HT1080 (cell line): ENCODE data around the gene SLC24A1. TPM values are rescaled to one million over a fixed set of nuclear protein-coding genes. Genes with fewer than 3 reads are reported as not detected.

Source experiments
- DNase-seq: peaks from one replicate; pipeline ENCODE4 v3.0.0-alpha.2; 2015; ENCODE audit warnings: low read depth
- small RNA-seq: library from RNA; depleted of rRNA; stranded (forward); fragments of <200 nt; gene quantifications from one replicate; pipeline ENCODE3, GENCODE V24; 2014
- total RNA-seq: library from RNA; depleted of rRNA; stranded (reverse); fragments of >200 nt; shearing (Covaris generic); gene quantifications from 2 replicates; pipeline ENCODE4 v1.2.3, GENCODE V29; 2014; rRNA removed

SLC24A1 gene
- total RNA-seq, 1 experiment from 2014 or later = 10.1 TPM

- DNase-seq = no peak
Observed at GRCh38 chr15:65651831-65652749, 30.4 kb downstream of the SLC24A1 start.

- DNase-seq = peak; percentile 61
Observed at GRCh38 chr15:65653341-65653740, 31.6 kb downstream of the SLC24A1 start.

- no peak for DNase-seq
Observed at GRCh38 chr15:65653801-65654521, 32.2 kb downstream of the SLC24A1 start.

- peak; percentile 60 for DNase-seq
Observed at GRCh38 chr15:65655026-65655425, 33.3 kb downstream of the SLC24A1 start.

- DNase-seq = no peak
Observed at GRCh38 chr15:65655457-65655856, 33.7 kb downstream of the SLC24A1 start.

- no peak for DNase-seq
Observed at GRCh38 chr15:65659502-65660052, 37.8 kb downstream of the SLC24A1 start.

GRCh38 chr15:65660927-65661326, 39.2 kb downstream of the SLC24A1 start:
- no peak for DNase-seq

GRCh38 chr15:65663521-65663920, 41.8 kb downstream of the SLC24A1 start:
- no peak for DNase-seq

GRCh38 chr15:65666257-65666656, 44.5 kb downstream of the SLC24A1 start:
- DNase-seq = peak; percentile 63

GRCh38 chr15:65675551-65675950, 53.8 kb downstream of the SLC24A1 start:
- DNase-seq = no peak

GRCh38 chr15:65676123-65676522, 54.4 kb downstream of the SLC24A1 start:
- no peak for DNase-seq

- DNase-seq = no peak
Observed at GRCh38 chr15:65680544-65680943, 58.8 kb downstream of the SLC24A1 start.

GRCh38 chr15:65682404-65682911, 60.7 kb downstream of the SLC24A1 start:
- no peak for DNase-seq

- no peak for DNase-seq
Observed at GRCh38 chr15:65688462-65688861, 66.7 kb downstream of the SLC24A1 start.

- no peak for DNase-seq
Observed at GRCh38 chr15:65690173-65690572, 68.4 kb downstream of the SLC24A1 start.

- no peak for DNase-seq
Observed at GRCh38 chr15:65690778-65691177, 69.0 kb downstream of the SLC24A1 start.

GRCh38 chr15:65695081-65695480, 73.3 kb downstream of the SLC24A1 start:
- no peak for DNase-seq

Small RNA genes lying within 50 kb of the gene (small RNA-seq; reads per million reads assigned to genes)
- 0.30 reads per million, percentile 29 among the genes with 10 or more reads in this experiment for gene SNORD13E

Other genes with a start within 250 kb of the SLC24A1 start
- 0.19 TPM in 1 of 2 replicates, not detected in the other for gene IGDCC3, start 243.9 kb upstream of the SLC24A1 start, total RNA-seq
- gene IGDCC4, start 199.0 kb upstream of the SLC24A1 start, total RNA-seq = 0.07 and 0.10 TPM in 2 replicates
- 26.3 and 30.6 TPM in 2 replicates for gene DPP8, start 104.2 kb upstream of the SLC24A1 start, total RNA-seq
- 96.0 and 101 TPM in 2 replicates for gene HACD3, start 91.5 kb upstream of the SLC24A1 start, total RNA-seq
- 34.1 and 46.5 TPM in 2 replicates for gene INTS14, start 10.8 kb upstream of the SLC24A1 start, total RNA-seq
- gene DENND4A, start 170.4 kb downstream of the SLC24A1 start, total RNA-seq = 8.5 and 9.5 TPM in 2 replicates
- gene RAB11A, start 247.6 kb downstream of the SLC24A1 start, total RNA-seq = 198 and 272 TPM in 2 replicates